GM12875 (cell line): ENCODE data around the gene TMEM82.

Experiments
- H3K4me3 ChIP-seq: one replicate; pipeline ENCODE4 v1.5.1; 2011; ENCODE audit warnings: low read depth, low read length, control low read depth
- CTCF ChIP-seq: IDR thresholded peaks from 2 replicates; pipeline ENCODE4 v1.5.1; 2011; ENCODE audit warnings: low read depth, mild to moderate bottlenecking, control low read depth, inconsistent platforms, low read length, moderate library complexity, borderline replicate concordance; ENCODE audit not compliant: insufficient read depth

The TMEM82 gene

GRCh38 chr1:15735304-15736037, 6.8 kb upstream of the TMEM82 start:
- no peak overlapping the region for H3K4me3 ChIP-seq
- TF ChIP-seq CTCF = no peak

DNA sequence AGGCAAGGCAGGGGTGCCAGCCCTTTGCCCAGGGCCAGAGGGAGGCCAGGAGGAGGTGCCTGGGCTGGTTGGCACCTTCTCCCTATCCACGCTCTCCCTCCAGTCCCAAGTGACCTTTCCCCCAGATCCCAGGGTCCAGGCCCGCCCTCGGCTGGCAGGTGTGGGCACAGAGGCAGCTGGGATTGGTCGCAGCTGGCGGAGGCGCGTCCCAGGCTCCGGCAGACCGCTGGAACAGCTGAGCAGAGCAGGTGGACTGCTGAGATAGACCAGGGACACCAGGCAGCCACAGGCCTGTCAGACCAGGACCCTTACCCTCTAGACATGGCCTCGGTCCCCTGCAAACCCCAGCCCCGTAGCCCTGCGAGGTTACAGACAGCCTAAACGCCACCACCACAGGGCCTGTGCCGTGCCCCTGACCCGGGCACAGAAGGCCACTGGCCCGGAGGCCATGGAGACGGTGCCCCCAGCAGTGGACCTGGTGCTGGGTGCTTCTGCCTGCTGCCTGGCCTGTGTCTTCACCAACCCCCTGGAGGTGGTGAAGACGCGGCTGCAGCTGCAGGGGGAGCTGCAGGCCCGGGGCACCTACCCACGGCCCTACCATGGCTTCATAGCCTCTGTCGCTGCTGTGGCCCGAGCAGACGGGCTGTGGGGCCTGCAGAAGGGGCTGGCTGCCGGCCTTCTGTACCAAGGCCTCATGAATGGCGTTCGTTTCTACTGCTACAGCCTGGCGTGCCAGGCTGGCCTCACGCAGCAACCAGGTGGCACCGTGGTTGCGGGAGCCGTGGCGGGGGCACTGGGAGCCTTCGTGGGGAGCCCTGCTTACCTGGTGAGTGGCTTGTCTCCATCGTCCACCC, 6.0 kb upstream of the TMEM82 start, which contains the start of gene SLC25A34:
Gene SLC25A34, plus strand, starts transcription at position 221 of the 854 bp plus-strand sequence. Its CDS starts 228 bp downstream, at position 449.
- no peak for TF ChIP-seq CTCF
- no peak within 1 kb of the TSS for H3K4me3 ChIP-seq

- TF ChIP-seq CTCF = no peak
- no peak overlapping the region for H3K4me3 ChIP-seq
These were observed 5.4 kb upstream of the TMEM82 start for GRCh38 chr1:15736892-15737261.

DNA sequence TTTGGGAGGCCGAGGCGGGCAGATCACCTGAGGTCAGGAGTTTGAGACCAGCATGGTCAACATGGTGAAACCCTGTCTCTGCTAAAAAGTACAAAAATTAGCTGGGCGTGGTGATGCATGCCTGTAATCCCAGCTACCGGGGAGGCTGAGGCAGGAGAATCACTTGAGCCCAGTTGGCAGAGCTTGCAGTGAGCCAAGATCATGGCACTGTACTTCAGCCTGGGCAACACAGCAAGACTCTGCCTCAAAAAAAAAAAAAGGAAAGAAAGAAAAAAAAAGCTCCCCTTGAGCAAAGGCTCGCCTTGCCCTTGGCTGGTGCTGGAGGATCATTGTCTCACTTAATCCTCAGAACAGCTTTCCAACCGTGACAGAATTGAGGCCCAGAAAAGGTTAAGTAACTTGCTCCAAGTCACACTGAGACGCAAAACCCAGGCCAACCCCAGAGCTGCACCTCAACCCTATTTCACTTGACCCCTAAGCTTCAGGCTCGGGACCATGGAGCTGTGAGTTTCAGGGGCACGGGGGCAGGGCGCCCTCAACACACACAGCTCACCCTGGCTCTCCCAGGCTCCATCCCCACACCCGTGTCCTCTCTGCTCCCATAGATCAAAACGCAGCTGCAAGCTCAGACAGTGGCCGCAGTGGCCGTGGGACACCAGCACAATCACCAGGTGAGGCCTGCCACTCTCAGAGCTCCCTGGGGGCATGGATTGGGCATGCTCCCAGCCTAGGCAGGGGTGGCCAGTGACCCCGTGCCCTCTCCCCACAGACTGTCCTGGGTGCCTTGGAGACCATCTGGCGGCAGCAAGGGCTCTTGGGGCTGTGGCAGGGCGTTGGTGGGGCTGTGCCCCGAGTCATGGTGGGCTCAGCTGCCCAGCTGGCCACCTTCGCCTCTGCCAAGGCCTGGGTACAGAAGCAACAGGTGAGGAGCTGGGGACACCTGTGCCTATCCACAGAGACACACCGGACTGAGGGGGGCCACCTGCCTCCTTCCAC, 4.7 kb upstream of the TMEM82 start:
- no peak overlapping the region for H3K4me3 ChIP-seq
- no peak for TF ChIP-seq CTCF

DNA sequence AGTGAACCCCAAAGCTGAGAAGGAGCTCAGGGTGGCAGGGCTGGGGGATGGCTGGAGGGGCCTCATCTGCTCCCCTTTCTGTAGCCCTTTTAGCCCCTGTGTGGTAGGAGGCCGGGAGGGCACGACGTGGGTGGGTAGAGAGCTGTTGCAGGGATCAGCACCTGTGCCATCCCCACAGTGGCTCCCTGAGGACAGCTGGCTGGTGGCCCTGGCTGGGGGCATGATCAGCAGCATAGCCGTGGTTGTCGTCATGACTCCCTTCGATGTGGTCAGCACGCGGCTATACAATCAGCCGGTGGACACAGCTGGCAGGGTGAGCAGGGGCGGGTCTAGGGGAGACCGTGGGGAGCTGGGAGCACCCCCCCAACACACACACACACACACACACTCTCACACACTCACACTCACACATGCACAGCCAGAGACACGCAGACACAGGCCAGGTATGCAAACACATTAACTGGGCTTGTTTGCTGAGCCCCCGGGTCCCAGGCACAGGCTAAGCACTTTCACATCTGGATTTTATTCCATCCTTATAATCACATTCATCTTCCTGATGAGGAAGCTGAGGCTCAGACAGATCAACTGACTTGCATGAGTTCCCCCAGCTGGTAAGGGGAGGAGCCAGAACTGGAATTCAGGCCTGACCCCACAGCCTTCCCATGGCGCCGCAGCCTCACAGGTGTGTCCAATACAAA, 3.7 kb upstream of the TMEM82 start:
- no peak overlapping the region for H3K4me3 ChIP-seq
- TF ChIP-seq CTCF = no peak

DNA sequence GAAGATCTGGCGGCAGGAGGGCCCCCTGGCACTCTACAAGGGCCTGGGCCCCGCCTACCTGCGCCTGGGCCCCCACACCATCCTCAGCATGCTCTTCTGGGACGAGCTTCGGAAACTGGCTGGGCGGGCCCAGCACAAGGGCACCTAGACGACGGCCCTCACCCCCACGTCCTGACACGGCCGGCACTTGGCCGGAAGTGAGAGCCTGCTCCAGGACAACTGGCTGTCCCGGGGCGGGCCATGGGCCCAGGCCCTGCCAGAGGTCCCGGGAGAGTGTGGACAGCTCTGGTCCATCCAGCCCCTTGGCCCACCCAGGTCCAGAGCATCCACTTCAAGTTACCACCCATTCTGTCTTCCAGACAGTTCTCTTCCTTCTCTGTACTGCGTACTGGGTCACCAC, 3.0 kb upstream of the TMEM82 start:
- H3K4me3 ChIP-seq = no peak overlapping the region
- TF ChIP-seq CTCF = no peak
